NCI-H2196 (cell line): ENCODE measurements around the gene COL3A1.

ENCODE experiments used
- DNase-seq: peaks from one replicate; lab custom pipeline; 2025; ENCODE audit not compliant: unreplicated experiment; lab: John Stamatoyannopoulos, UW

The COL3A1 gene

GRCh38 chr2:188974164-188974563, at the start of gene COL3A1:
TSS of gene COL3A1 (plus strand) at chr2:188974373. CDS start at chr2:188974490, 117 bp downstream.
- no peak for DNase-seq

- DNase-seq = no peak
Measured at GRCh38 chr2:188928643-188929042, 45.5 kb upstream of the COL3A1 start.

DNA sequence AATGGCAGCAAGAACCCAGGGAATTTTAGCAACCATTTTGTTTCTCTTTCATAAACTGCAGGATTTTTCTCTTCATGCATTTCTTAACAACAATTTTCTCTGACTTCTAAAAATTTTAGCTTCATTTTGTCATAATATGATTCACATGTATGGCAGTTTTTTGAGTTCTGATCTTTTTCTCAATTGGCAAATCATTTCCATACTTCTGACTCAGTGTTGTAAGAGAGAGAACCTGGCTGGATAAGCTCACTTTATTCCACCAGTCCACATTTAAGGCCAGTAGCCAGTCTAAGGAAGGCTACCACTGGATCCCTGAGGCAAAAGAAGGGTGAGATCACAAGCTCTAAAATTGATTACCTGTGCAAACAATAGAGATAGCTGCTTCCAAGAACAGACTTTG, 42.8 kb upstream of the COL3A1 start:
- no peak for DNase-seq

DNA sequence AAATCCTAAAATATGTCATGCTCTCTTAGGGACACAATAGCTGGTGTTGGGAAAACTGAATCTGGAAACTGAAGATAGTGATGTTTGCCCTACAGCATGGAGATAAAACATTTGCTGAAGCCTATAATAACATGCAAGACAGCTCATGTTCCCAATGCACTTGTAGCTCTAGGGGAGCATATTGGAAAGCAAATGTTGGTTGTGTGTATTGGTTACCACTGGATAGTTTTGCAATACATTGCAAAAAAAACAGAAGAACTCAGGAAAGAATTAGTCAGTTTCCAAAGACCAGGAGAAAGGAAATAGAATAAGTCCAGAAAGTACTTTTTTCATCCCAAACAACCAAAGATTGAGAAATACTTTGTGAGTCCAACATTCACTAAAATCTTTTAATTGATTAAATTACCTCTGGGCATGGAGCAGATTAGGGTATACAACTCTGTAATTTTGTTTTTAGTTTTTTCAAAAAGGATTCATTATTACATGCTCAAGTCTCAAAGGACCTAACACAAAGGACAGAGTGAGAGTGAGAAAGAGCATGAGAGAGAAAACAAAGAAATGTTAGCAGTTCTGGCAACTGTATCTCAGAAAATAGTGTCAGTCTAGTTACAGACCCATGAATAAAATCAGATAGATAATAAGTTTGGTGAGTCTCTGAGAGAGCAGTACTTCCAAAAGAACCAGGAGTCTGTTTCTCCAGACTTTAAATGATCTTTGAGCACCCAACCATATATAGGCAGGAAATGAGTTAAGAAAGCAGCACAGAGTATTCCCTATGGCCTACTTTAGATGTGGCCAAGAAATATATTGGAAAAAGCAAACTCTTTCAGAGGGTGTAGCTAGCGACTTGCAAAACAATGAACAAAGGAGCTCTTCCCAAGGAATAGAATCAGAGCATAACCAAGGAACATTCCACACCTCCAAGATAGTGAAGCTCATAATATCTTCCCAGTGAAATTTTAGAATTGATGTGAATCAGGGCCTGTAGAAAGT, 36.6 kb upstream of the COL3A1 start:
- no peak for DNase-seq

GRCh38 chr2:188940171-188940570, 34.0 kb upstream of the COL3A1 start:
- DNase-seq = no peak

GRCh38 chr2:188944442-188944841, 29.7 kb upstream of the COL3A1 start:
- DNase-seq = no peak

DNA sequence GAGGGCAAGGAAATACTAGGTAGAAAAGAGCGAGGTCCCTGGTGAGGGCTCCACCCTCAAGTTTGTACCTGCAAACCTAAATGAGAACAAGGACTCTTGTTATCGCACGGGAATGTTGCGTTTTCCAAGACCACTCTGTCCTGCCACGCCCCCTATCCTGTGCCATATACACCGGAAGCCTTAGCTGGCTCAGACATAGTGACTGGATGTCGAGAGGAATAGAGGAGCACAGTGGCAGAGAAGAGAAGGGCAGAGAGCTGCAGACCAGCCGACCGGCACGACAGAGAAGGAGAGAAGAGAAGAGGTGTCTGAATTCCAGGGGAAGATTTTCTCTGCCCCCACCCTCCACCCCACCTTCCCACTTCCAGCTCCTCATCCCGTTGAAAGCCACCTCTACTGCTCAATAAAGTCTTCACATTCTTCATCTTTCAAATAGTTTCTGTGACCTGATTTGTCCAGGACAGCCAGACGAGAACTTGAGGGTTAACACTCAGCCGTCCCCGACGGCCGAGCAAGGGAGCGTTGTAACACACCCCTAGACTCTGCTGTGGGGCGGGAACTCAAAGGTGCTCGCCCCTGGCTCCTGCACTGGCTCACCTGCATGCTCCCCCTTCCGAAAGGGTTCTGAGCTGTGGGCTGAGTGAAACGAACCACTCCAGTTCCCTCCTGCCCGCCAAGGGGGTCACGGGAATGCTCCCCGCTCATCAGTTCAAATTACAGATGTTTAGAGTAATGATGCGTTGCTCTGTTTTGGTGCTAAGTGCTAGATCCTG, 24.9 kb upstream of the COL3A1 start:
- DNase-seq = no peak

DNA sequence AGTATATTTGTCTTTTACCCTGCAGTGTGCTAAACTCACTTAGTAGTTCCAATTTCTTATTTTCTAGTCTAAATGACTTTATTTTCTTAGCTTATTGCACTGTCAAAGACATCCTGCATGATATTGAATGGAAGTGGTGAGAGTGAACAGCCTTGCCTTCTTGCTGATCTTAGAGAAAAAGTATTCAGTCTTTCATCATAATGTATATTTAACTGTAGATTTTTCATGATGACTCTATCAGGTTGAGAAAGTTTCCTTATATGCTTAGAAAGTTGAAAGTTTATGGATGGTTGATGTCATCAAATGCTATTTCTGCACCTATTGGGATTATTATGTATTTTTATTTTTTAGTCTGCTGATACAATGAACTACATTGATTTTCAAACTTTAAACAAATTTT, 21.3 kb upstream of the COL3A1 start:
- no peak for DNase-seq

GRCh38 chr2:188956290-188956689, 17.9 kb upstream of the COL3A1 start:
- no peak for DNase-seq

GRCh38 chr2:188956961-188957360, 17.2 kb upstream of the COL3A1 start:
- DNase-seq = no peak

GRCh38 chr2:188957646-188958045, 16.5 kb upstream of the COL3A1 start:
- no peak for DNase-seq

- DNase-seq = no peak
Measured at GRCh38 chr2:188963741-188964140, 10.4 kb upstream of the COL3A1 start.

- no peak for DNase-seq
Measured at GRCh38 chr2:188964976-188965546, 9.1 kb upstream of the COL3A1 start.

- DNase-seq = no peak
Measured at GRCh38 chr2:188965563-188965962, 8.6 kb upstream of the COL3A1 start.

GRCh38 chr2:188966079-188966571, 8.0 kb upstream of the COL3A1 start:
- no peak for DNase-seq

GRCh38 chr2:188966728-188967440, 7.3 kb upstream of the COL3A1 start:
- DNase-seq = no peak

DNA sequence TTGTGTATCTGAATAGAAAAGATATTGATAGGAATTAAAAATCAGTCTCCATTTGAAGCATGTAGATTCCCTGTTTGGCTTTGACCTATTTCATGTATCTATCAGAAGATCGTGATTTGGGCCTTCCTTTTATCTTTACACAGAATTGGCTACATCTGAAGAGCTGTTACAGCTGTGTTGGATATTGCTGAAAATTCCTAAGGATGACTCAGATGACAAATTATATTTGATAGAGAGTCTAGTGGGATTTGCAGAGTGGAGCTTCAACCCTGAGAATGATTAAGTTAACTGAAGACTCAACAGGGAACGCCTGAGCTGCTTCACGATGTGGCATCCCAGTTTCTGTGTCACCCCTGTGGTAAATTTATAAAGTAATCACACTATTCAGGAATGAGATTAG, 4.9 kb upstream of the COL3A1 start:
- DNase-seq = no peak

DNA sequence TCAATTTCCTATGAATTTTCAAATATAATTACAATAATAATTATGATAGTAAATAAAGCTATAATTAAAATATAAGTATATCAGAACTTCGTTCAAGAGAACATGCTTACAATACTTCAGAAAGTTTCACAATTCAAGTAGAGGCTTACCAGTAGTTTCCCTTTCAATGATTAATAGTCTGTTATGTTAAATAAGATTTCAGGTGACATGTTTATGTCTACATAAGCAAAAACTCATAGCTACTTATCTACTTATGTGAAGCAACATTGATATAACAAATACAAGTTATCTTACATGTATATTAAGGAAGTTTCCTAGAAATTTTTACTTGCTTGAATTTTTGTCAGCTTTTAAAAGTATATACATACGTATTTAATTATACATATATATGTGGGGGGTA, 4.5 kb upstream of the COL3A1 start:
- no peak for DNase-seq

- DNase-seq = no peak
Measured at GRCh38 chr2:188970211-188970610, 4.0 kb upstream of the COL3A1 start.

DNA sequence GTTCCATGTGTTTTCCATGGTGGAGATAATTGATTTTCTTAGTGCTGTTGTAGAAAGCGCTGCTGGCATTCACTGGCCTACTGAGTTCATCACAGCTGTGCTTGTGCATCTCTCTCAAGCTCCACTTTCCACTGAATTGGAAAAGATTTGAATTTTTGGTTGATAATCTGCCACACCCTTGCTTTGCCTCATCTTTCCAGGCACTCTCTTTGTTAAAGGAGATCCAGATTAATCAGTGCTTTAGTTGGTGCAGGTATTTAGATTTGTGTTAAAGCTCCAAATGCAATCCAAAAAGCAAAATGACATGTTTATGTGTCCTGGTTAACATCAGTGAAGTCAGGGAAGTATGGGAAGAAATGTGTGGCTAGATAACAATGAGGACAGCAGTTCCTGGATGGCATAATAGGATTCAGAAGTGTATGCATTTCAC, 2.7 kb upstream of the COL3A1 start:
- no peak for DNase-seq

DNA sequence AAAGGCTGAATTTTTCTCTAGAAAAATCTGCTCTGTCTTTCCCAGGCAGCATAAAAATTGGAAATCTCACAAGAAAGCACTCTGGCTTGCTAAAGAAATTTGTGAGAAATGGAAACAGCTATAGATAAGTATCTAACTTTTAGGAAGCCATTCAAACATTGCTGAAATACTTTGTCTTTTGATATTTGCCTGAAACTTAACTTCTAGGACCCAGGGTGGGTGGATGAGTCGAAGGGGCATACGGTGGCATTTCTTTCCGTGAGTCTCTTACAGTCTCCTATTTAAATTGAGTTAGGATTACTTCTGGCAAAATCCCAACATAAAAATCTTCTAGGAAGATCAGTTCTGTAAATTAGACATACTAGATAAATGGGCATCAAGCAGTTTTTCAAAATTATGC, 532 bp upstream of the COL3A1 start:
- no peak for DNase-seq
